Measurements from ENCODE around the gene NKIRAS2. TPM values are rescaled to one million over a fixed set of nuclear protein-coding genes. Genes with fewer than 3 reads are reported as not detected.

The NKIRAS2 gene
- total RNA-seq, 6 experiments from 2014 or later: 37.1 to 43.9 (median 40.3) TPM

- no peak for TF ChIP-seq CTCF (IDR thresholded peaks at IDR 0.05)
- DNase-seq: no peak
- H3K9me3 Mint-ChIP-seq: no peaks in the 10 kb centered on the region
- H3K4me3 Mint-ChIP-seq: no peak overlapping the region
- peaks cover 52% of the 10 kb centered on the region for H3K27me3 Mint-ChIP-seq (ENCODE audit: insufficient read depth)
- no peak overlapping the region for H3K27ac Mint-ChIP-seq
- no peaks in the 10 kb centered on the region for H3K36me3 Mint-ChIP-seq (ENCODE audit: low read depth)
- peaks cover 16% of the 10 kb centered on the region for H3K4me1 Mint-ChIP-seq (ENCODE audit: low read depth)
Observed at GRCh38 chr17:42052346-42052877, 32.5 kb downstream of the NKIRAS2 start.

GRCh38 chr17:42053731-42054500, 34.0 kb downstream of the NKIRAS2 start:
- no peak for TF ChIP-seq CTCF (IDR thresholded peaks at IDR 0.05)
- Mint-ChIP-seq H3K27ac (no peak overlapping the region), H3K27me3 (ENCODE audit: insufficient read depth) (peaks cover 44% of the 10 kb centered on the region), H3K4me1 (ENCODE audit: low read depth) (peaks cover 16% of the 10 kb centered on the region), H3K9me3 (no peaks in the 10 kb centered on the region), H3K4me3 (no peak overlapping the region), H3K36me3 (ENCODE audit: low read depth) (no peaks in the 10 kb centered on the region)
- no peak for DNase-seq

DNA sequence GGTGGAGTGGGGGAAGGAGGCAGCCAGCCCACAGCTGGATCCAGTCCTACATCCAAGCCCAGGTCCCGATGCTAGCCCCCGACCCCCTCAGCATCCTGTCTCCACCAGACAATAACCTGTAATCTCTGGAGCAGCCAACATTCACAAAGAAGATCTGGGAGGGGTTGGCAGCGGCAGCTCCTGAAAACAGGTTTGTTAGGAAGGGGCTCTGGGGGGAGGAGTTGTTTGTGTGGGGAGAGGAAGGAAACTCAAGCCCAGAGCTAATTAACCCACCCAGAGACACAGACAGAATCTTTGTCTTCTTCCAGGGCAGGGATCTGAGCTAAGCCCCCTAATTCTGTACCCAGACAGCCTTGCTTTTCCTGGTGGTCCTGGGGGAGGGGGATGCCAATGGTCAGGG, 35.1 kb downstream of the NKIRAS2 start:
- TF ChIP-seq CTCF (IDR thresholded peaks at IDR 0.05): no peak
- Mint-ChIP-seq H3K27ac (no peak overlapping the region), H3K27me3 (ENCODE audit: insufficient read depth) (peaks cover 43% of the 10 kb centered on the region), H3K4me3 (no peak overlapping the region), H3K4me1 (ENCODE audit: low read depth) (peaks cover 13% of the 10 kb centered on the region), H3K36me3 (ENCODE audit: low read depth) (no peaks in the 10 kb centered on the region), H3K9me3 (no peaks in the 10 kb centered on the region)
- DNase-seq: no peak

GRCh38 chr17:42055496-42055895, 35.6 kb downstream of the NKIRAS2 start:
- TF ChIP-seq CTCF (IDR thresholded peaks at IDR 0.05): no peak
- Mint-ChIP-seq H3K27ac (no peak overlapping the region), H3K4me3 (no peak overlapping the region)

DNA sequence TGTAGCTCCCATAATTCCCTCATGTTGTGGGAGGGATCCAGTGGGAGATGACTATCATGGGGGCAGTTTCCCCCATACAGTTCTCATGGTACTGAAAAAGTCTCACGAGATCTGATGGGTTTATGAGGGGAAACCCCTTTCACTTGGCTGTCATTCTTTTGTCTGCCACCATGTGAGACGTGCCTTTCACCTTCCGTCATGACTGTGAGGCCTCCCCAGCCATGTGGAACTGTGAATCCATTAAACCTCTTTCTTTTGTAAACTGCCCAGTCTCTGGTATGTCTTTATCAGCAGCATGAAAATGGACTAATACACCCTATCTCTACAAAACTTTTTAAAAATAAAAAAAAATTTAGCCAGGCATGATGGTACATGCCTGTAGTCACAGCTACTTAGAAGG, 36.7 kb downstream of the NKIRAS2 start:
- Mint-ChIP-seq H3K27ac (no peak overlapping the region), H3K4me3 (no peak overlapping the region), H3K36me3 (ENCODE audit: low read depth) (no peaks in the 10 kb centered on the region), H3K9me3 (no peaks in the 10 kb centered on the region), H3K27me3 (ENCODE audit: insufficient read depth) (peaks cover 38% of the 10 kb centered on the region), H3K4me1 (ENCODE audit: low read depth) (peaks cover 13% of the 10 kb centered on the region)
- DNase-seq: no peak
- no peak for TF ChIP-seq CTCF (IDR thresholded peaks at IDR 0.05)

More at GRCh38 chr17:42055496-42055895, 35.6 kb downstream of the NKIRAS2 start:
- peaks cover 45% of the 10 kb centered on the region for H3K27me3 Mint-ChIP-seq (ENCODE audit: insufficient read depth)
- no peak for DNase-seq
- H3K4me1 Mint-ChIP-seq (ENCODE audit: low read depth): peaks cover 13% of the 10 kb centered on the region
- H3K36me3 Mint-ChIP-seq (ENCODE audit: low read depth): no peaks in the 10 kb centered on the region
- no peaks in the 10 kb centered on the region for H3K9me3 Mint-ChIP-seq

All from HFFc6 (cell line).